Measurements from ENCODE around the gene GLT1D1.
A peak's percentile ranks its signal among the peaks of the same experiment; 100 is the strongest.
"Not testable (repeated sequence)": the region's sequence is repeated elsewhere in the genome, so short reads cannot be mapped to it uniquely, and the experiment has no call there.

GLT1D1 gene

GRCh38 chr12:128820723-128821432, 32.4 kb upstream of the GLT1D1 start:
- DNase-seq: peak in 9 of 14 donors; percentile 17 to 60 (median 48)

GRCh38 chr12:128823216-128823915, 29.9 kb upstream of the GLT1D1 start:
- DNase-seq: no peak

GRCh38 chr12:128823916-128824839, 29.1 kb upstream of the GLT1D1 start, which contains the start of gene SLC15A4:
Gene SLC15A4 (minus strand): TSS chr12:128823958. CDS start chr12:128823943, 15 bp downstream.
- DNase-seq: peak; percentile 52 to 94 (median 89)

- no peak for DNase-seq
Measured at GRCh38 chr12:128825835-128826234, 27.4 kb upstream of the GLT1D1 start.

GRCh38 chr12:128827724-128828123, 25.6 kb upstream of the GLT1D1 start:
- DNase-seq: no peak

GRCh38 chr12:128829861-128830504, 23.3 kb upstream of the GLT1D1 start:
- peak in 2 of 14 donors; percentile 24 to 33 for DNase-seq

- DNase-seq: no peak
Measured at GRCh38 chr12:128830505-128830893, 22.8 kb upstream of the GLT1D1 start.

- DNase-seq: no peak
Measured at GRCh38 chr12:128833418-128833817, 19.9 kb upstream of the GLT1D1 start.

- DNase-seq: peak in 1 of 14 donors; percentile 6
Measured at GRCh38 chr12:128839885-128840284, 13.4 kb upstream of the GLT1D1 start.

- DNase-seq: no peak
Measured at GRCh38 chr12:128840862-128841468, 12.3 kb upstream of the GLT1D1 start.

- no peak for DNase-seq
Measured at GRCh38 chr12:128842579-128842978, 10.7 kb upstream of the GLT1D1 start.

GRCh38 chr12:128843538-128843937, 9.7 kb upstream of the GLT1D1 start:
- DNase-seq: no peak

GRCh38 chr12:128844031-128844635, 9.1 kb upstream of the GLT1D1 start:
- DNase-seq: no peak

GRCh38 chr12:128846671-128847070, 6.6 kb upstream of the GLT1D1 start:
- not testable (repeated sequence) for DNase-seq

- no peak for DNase-seq
Measured at GRCh38 chr12:128848371-128848770, 4.9 kb upstream of the GLT1D1 start.

- not testable (repeated sequence) for DNase-seq
Measured at GRCh38 chr12:128849806-128850205, 3.5 kb upstream of the GLT1D1 start.

GRCh38 chr12:128850400-128850799, 2.9 kb upstream of the GLT1D1 start:
- no peak for DNase-seq

GRCh38 chr12:128851429-128851828, 1.8 kb upstream of the GLT1D1 start:
- DNase-seq: not testable (repeated sequence)

- no peak for DNase-seq
Measured at GRCh38 chr12:128852026-128852698, 1.1 kb upstream of the GLT1D1 start.

GRCh38 chr12:128853600-128854197, 421 bp downstream of the GLT1D1 start:
- DNase-seq: peak in 1 of 14 donors; percentile 51

All from C1 segment of cervical spinal cord (tissue), 14 donors.